Cardiac muscle cell (in vitro differentiated cells and primary cell): ENCODE measurements around the gene PLEKHO2. TPM values are rescaled to one million over a fixed set of nuclear protein-coding genes. Genes with fewer than 3 reads are reported as not detected.
A peak's percentile ranks its signal among the peaks of the same experiment; 100 is the strongest.

ENCODE experiments used
- DNase-seq, 2 donors: peaks; one replicate each; pipeline versions ENCODE4 v3.0.0 to v3.0.0-alpha.2; 2010 to 2017; ENCODE audit warnings: low read depth in 1 of 2, low spot score in 1 of 2
- H3K27ac ChIP-seq: fragments of 200-600 bp; sonication (generic); 2 replicates; pipeline ENCODE4 v1.5.1; 2016
- H3K27me3 ChIP-seq: fragments of 200-600 bp; sonication (generic); 2 replicates; pipeline ENCODE4 v1.6.0; 2016; ENCODE audit warnings: control low read depth
- H3K36me3 ChIP-seq: fragments of 200-600 bp; sonication (generic); 2 replicates; pipeline ENCODE4 v1.5.1; 2016; ENCODE audit warnings: control low read depth
- H3K4me1 ChIP-seq: fragments of 200-600 bp; sonication (generic); 2 replicates; pipeline ENCODE4 v1.8.1; 2017; ENCODE audit warnings: low read depth, mild to moderate bottlenecking, mixed run types
- H3K4me3 ChIP-seq: fragments of 200-600 bp; sonication (generic); 2 replicates; pipeline ENCODE4 v1.5.1; 2016; ENCODE audit warnings: mild to moderate bottlenecking
- H3K9me3 ChIP-seq: fragments of 200-600 bp; sonication (generic); 2 replicates; pipeline ENCODE4 v1.5.1; 2017; ENCODE audit warnings: low read depth, mild to moderate bottlenecking, control low read depth
- polyA plus RNA-seq: library from polyadenylated mRNA; unstranded; fragments of >200 nt; fragmentation: Nextera tagmentation; extraction: Ambion mirVana; gene quantifications from 2 replicates; pipeline ENCODE4 v1.2.1, GENCODE V29; 2016
- total RNA-seq: library from RNA; depleted of rRNA; stranded (reverse); fragments of >200 nt; gene quantifications from 2 replicates; pipeline ENCODE4 v1.2.3, GENCODE V29; 2016
- TF ChIP-seq, protein P1 (sequence below): IDR thresholded peaks from 2 replicates; pipeline ENCODE4 v1.5.1; 2012; ENCODE audit warnings: low read depth, mild to moderate bottlenecking, low read length

Gene PLEKHO2
- total and polyA plus RNA-seq, 2 experiments from 2014 or later: 9.3 to 9.4 TPM

GRCh38 chr15:64847876-64848716 lies 6.4 kb downstream of the PLEKHO2 start:
- Histone ChIP-seq H3K27ac (no peak overlapping the region), H3K9me3 (no peaks in the 10 kb centered on the region), H3K4me3 (no peak overlapping the region), H3K4me1 (peaks cover 15% of the 10 kb centered on the region), H3K27me3 (no peaks in the 10 kb centered on the region), H3K36me3 (no peaks in the 10 kb centered on the region)
- DNase-seq: no peak
- TF ChIP-seq, protein P1, sequence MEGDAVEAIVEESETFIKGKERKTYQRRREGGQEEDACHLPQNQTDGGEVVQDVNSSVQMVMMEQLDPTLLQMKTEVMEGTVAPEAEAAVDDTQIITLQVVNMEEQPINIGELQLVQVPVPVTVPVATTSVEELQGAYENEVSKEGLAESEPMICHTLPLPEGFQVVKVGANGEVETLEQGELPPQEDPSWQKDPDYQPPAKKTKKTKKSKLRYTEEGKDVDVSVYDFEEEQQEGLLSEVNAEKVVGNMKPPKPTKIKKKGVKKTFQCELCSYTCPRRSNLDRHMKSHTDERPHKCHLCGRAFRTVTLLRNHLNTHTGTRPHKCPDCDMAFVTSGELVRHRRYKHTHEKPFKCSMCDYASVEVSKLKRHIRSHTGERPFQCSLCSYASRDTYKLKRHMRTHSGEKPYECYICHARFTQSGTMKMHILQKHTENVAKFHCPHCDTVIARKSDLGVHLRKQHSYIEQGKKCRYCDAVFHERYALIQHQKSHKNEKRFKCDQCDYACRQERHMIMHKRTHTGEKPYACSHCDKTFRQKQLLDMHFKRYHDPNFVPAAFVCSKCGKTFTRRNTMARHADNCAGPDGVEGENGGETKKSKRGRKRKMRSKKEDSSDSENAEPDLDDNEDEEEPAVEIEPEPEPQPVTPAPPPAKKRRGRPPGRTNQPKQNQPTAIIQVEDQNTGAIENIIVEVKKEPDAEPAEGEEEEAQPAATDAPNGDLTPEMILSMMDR: no peak

DNA sequence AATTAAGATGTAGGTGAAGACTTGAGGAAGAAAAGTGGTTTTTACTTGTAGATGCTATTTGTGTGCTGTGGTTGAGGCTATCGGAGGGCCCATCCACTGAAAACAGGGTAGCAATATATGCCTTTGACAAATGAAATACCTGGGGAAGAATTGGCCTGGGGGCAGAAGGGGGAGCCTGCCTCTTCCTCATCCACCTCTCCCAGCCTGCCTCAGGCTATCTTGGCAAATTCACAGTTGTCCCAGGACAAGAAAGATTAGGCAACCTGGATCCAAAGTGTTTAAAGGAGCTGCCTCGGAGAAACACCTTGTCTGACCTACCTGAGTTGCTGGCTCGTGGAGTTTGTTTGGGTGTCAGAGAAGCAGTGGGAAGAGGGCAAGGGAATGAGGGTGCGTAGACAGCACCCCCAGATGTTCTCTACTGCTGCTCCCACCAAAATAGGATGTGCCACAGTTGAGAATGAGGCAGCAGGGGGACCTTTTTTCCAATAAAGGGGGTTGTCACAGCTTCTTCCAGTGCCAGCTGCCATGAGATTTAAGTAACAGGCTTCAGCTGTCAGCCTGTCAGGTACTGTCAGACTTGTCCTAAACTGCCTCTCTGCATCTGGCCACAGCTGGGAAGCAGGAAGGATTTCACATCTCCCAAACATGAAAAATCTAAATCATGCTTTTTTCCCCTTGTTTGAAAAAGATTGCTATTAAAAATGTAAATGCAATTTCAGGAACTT lies 9.2 kb downstream of the PLEKHO2 start:
- no peak for DNase-seq
- Histone ChIP-seq H3K4me3 (no peak overlapping the region), H3K27me3 (no peaks in the 10 kb centered on the region), H3K27ac (no peak overlapping the region), H3K4me1 (no peaks in the 10 kb centered on the region), H3K36me3 (peaks cover 2% of the 10 kb centered on the region), H3K9me3 (no peaks in the 10 kb centered on the region)
- TF ChIP-seq, protein P1: no peak

DNA sequence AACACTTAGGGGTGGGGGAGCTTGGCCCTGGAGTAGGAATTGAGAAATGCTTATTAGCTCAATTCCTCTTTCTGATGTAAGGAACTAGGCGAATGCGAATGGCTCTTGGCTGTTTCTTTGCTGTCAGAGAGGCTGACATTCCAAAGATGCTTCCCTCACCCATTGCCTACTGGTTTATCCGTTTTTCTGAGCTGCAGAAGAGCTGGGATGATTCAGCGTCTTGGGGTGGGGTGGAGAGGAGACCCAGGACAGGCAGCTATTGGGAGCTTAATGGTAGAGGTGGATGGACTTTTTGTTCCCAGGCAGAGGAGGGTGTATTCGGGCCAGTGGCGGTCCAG lies 9.8 kb downstream of the PLEKHO2 start:
- H3K27ac ChIP-seq: no peak overlapping the region
- no peaks in the 10 kb centered on the region for H3K27me3 ChIP-seq
- H3K36me3 ChIP-seq: peaks cover 2% of the 10 kb centered on the region
- H3K4me3 ChIP-seq: no peak overlapping the region
- peak in 1 of 2 donors; percentile 94 for DNase-seq
- TF ChIP-seq, protein P1: no peak
- H3K4me1 ChIP-seq: no peaks in the 10 kb centered on the region
- no peaks in the 10 kb centered on the region for H3K9me3 ChIP-seq

GRCh38 chr15:64854041-64854440 lies 12.3 kb downstream of the PLEKHO2 start:
- TF ChIP-seq, protein P1: no peak
- Histone ChIP-seq H3K36me3 (peaks cover 2% of the 10 kb centered on the region), H3K4me3 (no peak overlapping the region), H3K27me3 (no peaks in the 10 kb centered on the region), H3K9me3 (no peaks in the 10 kb centered on the region), H3K4me1 (peaks cover 14% of the 10 kb centered on the region), H3K27ac (no peak overlapping the region)
- DNase-seq: peak in 1 of 2 donors; percentile 61

DNA sequence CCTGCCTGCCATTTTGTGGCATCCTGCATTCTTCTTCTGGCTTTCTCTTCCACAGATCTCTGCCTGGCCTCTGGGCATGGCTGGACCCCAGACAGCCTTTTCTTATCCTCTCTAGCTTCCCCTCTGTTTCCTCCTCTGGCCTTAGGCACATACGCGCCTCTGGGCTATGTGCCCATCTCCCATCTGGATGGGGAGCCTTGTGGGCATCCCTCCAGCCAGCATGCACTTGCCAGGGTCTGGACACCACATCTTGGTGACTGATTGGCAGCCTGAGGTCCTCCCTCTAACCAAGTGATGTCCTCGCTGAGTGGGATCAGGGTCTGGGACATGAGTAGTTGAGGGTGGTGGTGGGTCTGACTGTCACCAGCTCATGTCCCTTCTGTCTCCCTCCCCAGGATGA lies 12.8 kb downstream of the PLEKHO2 start:
- H3K36me3 ChIP-seq: peaks cover 2% of the 10 kb centered on the region
- no peak overlapping the region for H3K4me3 ChIP-seq
- peaks cover 14% of the 10 kb centered on the region for H3K4me1 ChIP-seq

More for the DNA sequence above, 12.8 kb downstream of the PLEKHO2 start:
- TF ChIP-seq, protein P1: no peak
- DNase-seq: no peak
- Histone ChIP-seq H3K9me3 (no peaks in the 10 kb centered on the region), H3K27me3 (no peaks in the 10 kb centered on the region), H3K27ac (no peak overlapping the region)
